B cell (primary cell): Measurements from ENCODE around the gene ASXL2.

Source experiments
- CTCF ChIP-seq: fragments of 200-600 bp; IDR thresholded peaks from one replicate; pipeline ENCODE4 v1.8.0; 2022; ENCODE audit warnings: antibody characterized with exemption, mild to moderate bottlenecking
- EZH2 ChIP-seq: IDR thresholded peaks from 2 replicates; pipeline ENCODE4 v1.6.1; 2012; ENCODE audit warnings: borderline replicate concordance, low read depth, mild to moderate bottlenecking, moderate library complexity, low read length; ENCODE audit not compliant: insufficient read depth, poor library complexity, severe bottlenecking

- TF ChIP-seq CTCF, result no peak
- TF ChIP-seq EZH2, result no peak
Observed at GRCh38 chr2:25701801-25702200, 176.5 kb downstream of the ASXL2 start.
